ENCODE results near the gene PDZD8.
"Not testable (repeated sequence)": the region's sequence is repeated elsewhere in the genome, so short reads cannot be mapped to it uniquely, and the experiment has no call there.

PDZD8 gene

DNA sequence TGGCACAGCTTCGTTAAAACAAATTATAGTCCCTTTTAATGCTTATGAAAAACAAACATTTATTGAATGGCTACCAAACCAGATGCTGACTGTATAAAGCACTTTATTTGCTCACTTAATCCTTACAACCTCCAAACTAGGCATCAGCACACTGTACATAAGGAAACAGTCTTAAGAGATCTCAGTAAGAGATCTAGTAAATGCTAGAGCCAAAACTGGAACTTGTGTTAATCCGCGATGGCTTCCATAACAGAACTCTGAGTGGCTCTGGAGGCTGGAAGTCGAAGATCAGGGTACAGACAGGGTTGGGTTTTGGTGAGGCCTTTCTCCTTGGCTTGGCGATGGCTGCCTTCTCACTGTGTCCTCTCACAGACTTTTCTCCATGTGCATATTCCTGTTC, 27.0 kb downstream of the PDZD8 start:
- DNase-seq: no peak

GRCh38 chr10:117346574-117346973, 28.7 kb downstream of the PDZD8 start:
- DNase-seq: no peak

DNA sequence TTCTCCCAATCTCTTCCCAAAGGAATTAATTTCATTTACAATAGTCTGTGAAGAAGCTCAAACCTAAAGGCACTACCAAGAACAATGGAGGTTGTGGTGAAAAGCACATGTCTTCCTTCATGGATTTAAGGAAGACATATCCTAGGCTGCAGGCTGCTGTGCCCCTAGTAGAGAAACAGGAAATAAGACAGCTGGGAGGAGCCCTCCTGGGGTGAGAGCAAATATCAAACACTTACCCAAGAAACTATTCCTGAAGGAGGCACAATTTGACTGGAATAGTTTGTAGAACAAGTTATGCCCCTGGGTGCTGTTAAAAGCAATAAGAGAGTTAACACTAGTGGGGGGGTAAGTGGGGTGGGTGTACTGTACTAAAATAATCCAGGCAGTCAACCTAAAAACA, 30.1 kb downstream of the PDZD8 start:
- DNase-seq: no peak

- no peak for DNase-seq
Measured at GRCh38 chr10:117342641-117343040, 32.6 kb downstream of the PDZD8 start.

DNA sequence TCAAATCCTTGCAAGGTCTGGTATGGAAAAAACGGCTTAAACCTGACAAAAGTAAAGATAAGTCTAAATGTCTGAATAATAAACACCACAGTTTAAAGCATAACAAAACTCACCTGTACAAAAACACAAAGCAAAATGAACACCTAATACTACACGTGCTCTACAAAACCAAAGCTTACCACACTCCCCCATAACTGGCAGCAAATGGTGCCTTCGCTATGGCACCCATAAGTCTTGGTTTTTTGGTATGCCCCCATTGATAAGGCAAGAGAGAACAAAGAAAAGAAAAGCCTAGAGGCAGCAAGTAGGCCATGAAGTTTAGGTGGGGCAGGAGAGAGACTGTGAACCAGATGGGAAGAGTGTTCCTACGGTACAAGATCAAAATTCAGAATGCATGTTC, 34.2 kb downstream of the PDZD8 start:
- no peak for DNase-seq

- DNase-seq: no peak
Measured at GRCh38 chr10:117339979-117340378, 35.3 kb downstream of the PDZD8 start.

DNA sequence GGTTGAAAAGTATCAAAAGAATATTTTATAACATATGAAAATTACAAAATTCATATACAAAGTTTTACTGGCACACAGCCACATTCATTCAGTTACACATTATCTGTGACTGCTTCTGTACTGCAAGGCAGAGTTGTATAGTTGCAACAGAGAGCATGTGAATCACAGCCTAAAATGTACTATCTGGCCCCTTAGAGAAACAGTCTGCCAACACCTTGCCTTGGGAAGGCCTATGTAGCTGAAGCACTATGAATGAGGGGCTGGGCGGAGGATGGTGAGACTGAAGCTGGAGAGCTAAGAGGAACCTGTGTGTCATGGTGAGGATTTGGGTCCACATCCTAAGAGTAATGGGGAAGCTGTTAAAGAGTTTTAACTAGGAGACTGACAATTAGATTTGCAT, 35.7 kb downstream of the PDZD8 start:
- no peak for DNase-seq

GRCh38 chr10:117334926-117335325, 40.3 kb downstream of the PDZD8 start:
- DNase-seq: no peak

- no peak for DNase-seq
Measured at GRCh38 chr10:117334066-117334465, 41.2 kb downstream of the PDZD8 start.

DNA sequence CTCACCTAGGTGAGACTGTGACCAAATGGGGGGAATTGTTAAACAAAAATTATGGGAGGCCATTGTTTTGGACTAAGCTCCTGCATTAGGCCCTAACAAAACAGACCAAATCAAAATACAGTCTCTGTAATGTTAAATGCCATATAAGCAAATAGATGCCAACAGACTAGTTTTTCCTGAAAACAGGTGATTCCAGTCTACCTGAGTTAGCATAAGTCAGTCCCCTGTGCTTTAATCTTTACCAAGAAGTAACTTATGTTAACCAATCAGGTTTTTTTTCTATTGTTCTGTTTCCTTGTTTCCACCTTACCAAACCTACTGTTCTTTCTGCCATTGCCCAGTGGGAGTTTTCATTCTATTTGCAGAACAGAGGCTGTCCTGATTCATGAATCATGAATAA, 48.0 kb downstream of the PDZD8 start:
- DNase-seq: no peak

GRCh38 chr10:117324367-117324766, 50.9 kb downstream of the PDZD8 start:
- no peak for DNase-seq

GRCh38 chr10:117322260-117322659, 53.0 kb downstream of the PDZD8 start:
- DNase-seq: no peak

- DNase-seq: no peak
Measured at GRCh38 chr10:117320050-117320665, 55.1 kb downstream of the PDZD8 start.

DNA sequence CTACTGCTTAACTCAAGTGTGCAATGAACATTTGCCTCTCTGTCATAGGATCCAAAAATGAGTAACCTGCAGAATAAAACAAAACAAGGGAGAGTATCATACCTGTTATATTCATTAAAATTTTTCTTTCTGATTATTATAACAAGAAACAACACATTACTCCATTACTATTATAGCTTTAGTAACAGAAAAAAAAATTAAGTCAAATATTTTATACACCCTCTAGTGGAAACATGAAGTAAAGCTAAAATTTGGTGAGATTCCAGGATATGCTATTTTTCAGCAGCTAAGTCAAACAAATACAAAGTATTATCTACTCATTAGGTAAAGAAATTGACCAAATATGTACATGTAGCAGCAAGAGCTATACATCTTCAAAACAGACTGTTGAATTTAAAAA, 56.3 kb downstream of the PDZD8 start:
- DNase-seq: no peak

GRCh38 chr10:117316701-117317100, 58.5 kb downstream of the PDZD8 start:
- no peak for DNase-seq

GRCh38 chr10:117313641-117314040, 61.6 kb downstream of the PDZD8 start:
- no peak for DNase-seq

GRCh38 chr10:117312430-117312829, 62.8 kb downstream of the PDZD8 start:
- no peak for DNase-seq

GRCh38 chr10:117311261-117311660, 64.0 kb downstream of the PDZD8 start:
- DNase-seq: no peak

GRCh38 chr10:117306674-117307073, 68.6 kb downstream of the PDZD8 start:
- DNase-seq: no peak

GRCh38 chr10:117303451-117303850, 71.8 kb downstream of the PDZD8 start:
- DNase-seq: not testable (repeated sequence)

DNA sequence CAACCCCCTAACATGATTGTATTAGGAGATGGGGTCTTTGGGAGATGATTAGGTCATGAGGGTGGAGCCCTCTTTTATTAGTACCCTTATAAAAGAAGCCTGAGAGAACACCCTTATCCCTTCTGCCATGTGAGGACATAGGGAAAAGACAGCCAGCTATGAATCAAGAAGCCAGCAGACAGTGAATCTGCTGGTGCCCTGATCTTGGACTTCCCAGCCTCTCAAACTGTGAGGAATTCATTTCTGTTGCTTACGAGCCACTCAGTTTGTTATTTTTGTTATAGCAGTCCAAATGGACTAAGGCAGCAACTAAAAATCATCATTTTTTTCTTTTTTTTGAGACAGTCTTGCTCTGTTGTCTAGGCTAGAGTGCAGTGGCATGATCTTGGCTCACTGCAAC, 74.6 kb downstream of the PDZD8 start:
- DNase-seq: no peak

DNA sequence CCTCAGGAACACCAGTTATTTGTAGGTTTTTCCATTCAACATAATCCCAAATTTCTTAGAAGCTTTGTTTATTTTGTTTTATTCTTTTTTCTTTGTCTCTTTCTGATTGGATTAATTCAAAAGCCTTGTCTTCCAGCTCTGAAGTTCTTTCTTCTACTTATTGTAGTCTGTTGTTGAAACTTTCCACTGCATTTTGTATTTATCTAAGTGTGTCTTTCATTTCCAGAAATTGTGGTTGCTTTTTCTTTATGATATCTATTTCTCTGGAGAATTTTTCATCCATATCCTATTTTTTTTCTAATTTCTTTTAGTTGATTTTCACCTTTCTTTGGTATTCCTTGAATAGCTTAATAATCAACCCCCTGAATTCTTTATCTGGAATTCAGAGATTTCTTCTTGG, 75.8 kb downstream of the PDZD8 start:
- no peak for DNase-seq

DNA sequence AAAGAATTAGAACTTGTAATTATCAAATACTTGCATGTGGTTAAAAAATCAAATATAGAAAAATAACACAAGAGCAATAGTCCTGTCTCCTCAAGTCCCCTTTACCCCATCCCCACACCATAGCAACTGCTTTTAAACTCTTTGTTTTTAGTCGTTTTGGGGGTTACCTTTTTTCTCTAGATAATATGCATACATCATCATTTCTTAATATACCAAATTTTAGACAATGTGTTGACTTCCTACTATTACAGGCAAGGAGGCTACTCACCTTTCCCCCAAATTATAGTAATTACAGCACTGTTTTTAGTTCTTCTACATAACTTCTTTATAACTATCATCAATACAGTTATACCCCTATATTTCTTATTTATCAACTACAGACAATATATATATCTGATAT, 77.0 kb downstream of the PDZD8 start:
- no peak for DNase-seq

DNA sequence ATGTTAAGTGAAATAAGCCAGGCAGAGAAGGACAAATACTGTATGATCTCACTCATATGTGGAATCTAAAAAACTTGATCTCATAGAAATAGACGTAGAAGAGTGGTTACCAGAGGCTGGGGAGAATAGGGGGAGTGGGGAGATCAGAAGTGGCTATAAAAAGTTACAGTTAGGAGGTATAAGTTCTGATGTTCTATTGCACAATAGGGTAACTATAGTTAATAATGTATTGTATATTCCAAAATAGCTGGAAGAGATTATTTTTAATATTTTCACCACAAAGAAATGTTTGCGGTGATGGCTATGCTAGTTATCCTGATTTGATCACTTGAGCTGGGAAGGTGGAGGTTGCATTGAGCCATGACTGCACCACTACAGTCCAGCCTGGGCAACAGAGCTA, 80.5 kb downstream of the PDZD8 start:
- DNase-seq: no peak

DNA sequence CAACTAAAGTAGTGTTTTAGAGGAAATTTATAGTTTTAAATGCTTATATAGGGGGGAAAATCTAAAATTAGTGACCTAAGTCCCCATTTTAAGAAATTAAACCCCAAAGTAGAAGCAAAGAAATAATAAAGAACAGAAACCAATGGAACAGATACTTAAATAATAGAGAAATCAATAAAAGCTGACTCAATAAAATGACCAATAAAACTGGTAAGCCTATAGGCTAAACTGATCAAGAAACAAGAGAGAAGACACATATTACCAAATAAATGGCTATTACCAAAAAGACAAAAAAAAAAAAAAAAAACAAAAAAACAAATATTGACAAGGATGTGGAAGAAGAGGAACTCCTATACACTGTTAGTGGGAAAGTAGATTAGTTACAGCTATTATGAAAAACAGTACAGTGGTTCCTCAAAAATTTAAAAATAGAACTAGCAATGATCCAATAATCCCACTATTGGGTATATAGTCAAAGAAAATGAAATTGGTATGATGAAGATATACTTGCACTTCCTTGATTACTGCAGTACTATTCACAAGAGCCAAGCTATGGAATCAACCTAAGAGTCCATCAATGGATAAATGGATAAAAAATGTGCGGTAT, 81.1 kb downstream of the PDZD8 start:
- no peak for DNase-seq

Data from cortex of kidney (tissue), 1 donor.